Thoracic aorta (tissue), 2 donors: ENCODE results near the gene COL1A1. TPM values are rescaled to one million over a fixed set of nuclear protein-coding genes. Genes with fewer than 3 reads are reported as not detected.
A peak's percentile ranks its signal among the peaks of the same experiment; 100 is the strongest.

Source experiments
- ATAC-seq: fragments of 150-250 bp; one replicate; pipeline ENCODE4 v1.8.0; 2017; ENCODE audit warnings: low read depth; ENCODE audit not compliant: insufficient number of reproducible peaks, low FRiP score
- DNase-seq: peaks from one replicate; pipeline ENCODE4 v3.0.0-alpha.2; 2020; ENCODE audit warnings: low spot score
- H3K27ac ChIP-seq, 2 donors: fragments of 200-600 bp; sonication (generic); 1 replicate in 1 of 2; 2 replicates in 1 of 2; pipeline ENCODE4 v1.5.1; 2016; ENCODE audit warnings: mild to moderate bottlenecking in 2 of 2, moderate library complexity in 2 of 2
- H3K27me3 ChIP-seq: fragments of 200-600 bp; sonication (generic); replicated peaks from 2 replicates; pipeline ENCODE4 v1.6.0; 2016; ENCODE audit warnings: mild to moderate bottlenecking; ENCODE audit not compliant: insufficient read depth
- H3K36me3 ChIP-seq: fragments of 200-600 bp; sonication (generic); one replicate; pipeline ENCODE4 v1.5.1; 2016
- H3K4me1 ChIP-seq, 2 donors: fragments of 200-600 bp; sonication (generic); 1 replicate in 1 of 2; 2 replicates in 1 of 2; pipeline versions ENCODE4 v1.5.1 to v1.6.0; 2016; ENCODE audit warnings: low read depth in 2 of 2, mild to moderate bottlenecking in 1 of 2; ENCODE audit not compliant: control insufficient read depth in 1 of 2
- H3K4me3 ChIP-seq: fragments of 200-600 bp; sonication (generic); 2 replicates; pipeline ENCODE4 v1.5.1; 2016; ENCODE audit warnings: mild to moderate bottlenecking
- H3K9me3 ChIP-seq: fragments of 200-600 bp; sonication (generic); 2 replicates; pipeline ENCODE4 v1.5.1; 2016
- total RNA-seq, 2 donors: library from RNA; depleted of rRNA; stranded (reverse); fragments of >200 nt; gene quantifications; one replicate each; pipeline versions ENCODE4 v1.1.0 to v1.2.3, GENCODE V29; 2016
- TF ChIP-seq, protein P1 (sequence below): fragments of 200-600 bp; sonication (generic); IDR thresholded peaks from one replicate; pipeline ENCODE4 v1.5.1; 2019; ENCODE audit warnings: antibody characterized with exemption

COL1A1 gene
- total RNA-seq, 2 donors from 2014 or later: 261 to 270 TPM

DNA sequence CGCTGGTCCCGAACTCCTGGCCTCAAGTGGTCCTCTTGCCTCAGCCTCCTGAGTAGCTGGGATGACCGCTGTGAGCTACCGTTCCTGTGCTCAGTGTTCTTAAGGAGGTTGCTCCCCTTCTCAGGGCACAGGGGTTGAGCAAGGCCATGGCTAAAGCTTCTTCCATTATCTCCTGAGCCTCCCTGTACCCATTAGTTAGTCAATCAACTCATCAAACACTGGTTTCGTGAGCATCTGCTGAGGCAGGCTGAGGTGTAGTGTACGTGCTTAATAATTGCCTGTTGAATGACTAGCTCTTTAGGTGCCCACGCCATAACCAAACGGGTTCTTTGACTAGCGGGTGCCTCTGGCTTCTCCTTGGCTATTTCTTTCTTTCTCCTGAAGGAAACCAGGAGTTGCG lies 24.0 kb downstream of the COL1A1 start:
- H3K36me3 ChIP-seq: no peaks in the 10 kb centered on the region
- no peaks in the 10 kb centered on the region for H3K9me3 ChIP-seq
- peak overlapping the region; percentile 8 for H3K4me3 ChIP-seq
- H3K27me3 ChIP-seq: no peaks in the 10 kb centered on the region
- TF ChIP-seq, protein P1, sequence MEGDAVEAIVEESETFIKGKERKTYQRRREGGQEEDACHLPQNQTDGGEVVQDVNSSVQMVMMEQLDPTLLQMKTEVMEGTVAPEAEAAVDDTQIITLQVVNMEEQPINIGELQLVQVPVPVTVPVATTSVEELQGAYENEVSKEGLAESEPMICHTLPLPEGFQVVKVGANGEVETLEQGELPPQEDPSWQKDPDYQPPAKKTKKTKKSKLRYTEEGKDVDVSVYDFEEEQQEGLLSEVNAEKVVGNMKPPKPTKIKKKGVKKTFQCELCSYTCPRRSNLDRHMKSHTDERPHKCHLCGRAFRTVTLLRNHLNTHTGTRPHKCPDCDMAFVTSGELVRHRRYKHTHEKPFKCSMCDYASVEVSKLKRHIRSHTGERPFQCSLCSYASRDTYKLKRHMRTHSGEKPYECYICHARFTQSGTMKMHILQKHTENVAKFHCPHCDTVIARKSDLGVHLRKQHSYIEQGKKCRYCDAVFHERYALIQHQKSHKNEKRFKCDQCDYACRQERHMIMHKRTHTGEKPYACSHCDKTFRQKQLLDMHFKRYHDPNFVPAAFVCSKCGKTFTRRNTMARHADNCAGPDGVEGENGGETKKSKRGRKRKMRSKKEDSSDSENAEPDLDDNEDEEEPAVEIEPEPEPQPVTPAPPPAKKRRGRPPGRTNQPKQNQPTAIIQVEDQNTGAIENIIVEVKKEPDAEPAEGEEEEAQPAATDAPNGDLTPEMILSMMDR: no peak
- ATAC-seq (no peak), DNase-seq (no peak)
- H3K4me1 ChIP-seq: peaks cover 35 to 67% of the 10 kb centered on the region in 2 donors
- H3K27ac ChIP-seq: peak overlapping the region; percentile 98 to 99

DNA sequence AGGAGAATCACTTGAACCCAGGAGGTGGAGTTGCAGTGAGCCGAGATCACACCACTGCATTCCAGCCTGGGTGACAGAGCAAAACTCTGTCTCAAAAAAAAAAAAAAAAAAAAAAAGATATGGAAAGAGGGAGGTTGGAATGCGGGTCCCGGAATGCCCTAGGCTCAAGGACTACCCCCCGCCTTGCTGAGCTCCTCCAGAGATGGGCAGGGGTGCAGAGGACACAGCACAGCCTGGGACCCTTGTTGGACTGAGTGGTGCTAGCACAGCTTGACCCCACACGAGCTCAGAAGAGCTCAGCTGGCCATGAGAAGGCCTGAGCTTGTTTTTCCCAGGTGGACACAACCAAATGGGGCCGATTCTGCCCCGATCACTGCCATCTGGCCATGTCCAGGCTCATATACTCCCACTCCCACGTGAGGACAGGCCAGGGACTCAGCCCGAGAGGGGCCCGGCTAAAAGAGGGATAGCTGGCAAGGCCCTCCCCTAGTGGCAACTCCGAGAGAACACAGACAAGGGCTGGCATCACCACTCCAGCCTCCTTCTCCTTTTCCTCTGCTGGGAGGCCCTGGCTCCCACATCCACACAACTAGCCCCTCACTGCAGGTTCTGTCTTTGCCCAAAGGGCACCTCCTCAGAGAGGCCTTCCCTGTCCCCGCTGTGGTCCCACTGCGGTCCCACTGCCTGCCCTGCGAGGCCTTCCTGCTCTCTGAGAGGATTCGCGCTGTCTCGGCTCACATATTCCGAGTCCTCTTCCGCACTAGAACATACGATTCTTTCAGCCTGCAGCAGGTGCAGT lies 24.7 kb downstream of the COL1A1 start:
- peaks cover 35 to 74% of the 10 kb centered on the region in 2 donors for H3K4me1 ChIP-seq
- no peaks in the 10 kb centered on the region for H3K36me3 ChIP-seq
- H3K4me3 ChIP-seq: no peak overlapping the region
- peak overlapping the region; percentile 98 to 99 for H3K27ac ChIP-seq
- no peak for DNase-seq
- TF ChIP-seq, protein P1: no peak
- no peaks in the 10 kb centered on the region for H3K27me3 ChIP-seq
- no peaks in the 10 kb centered on the region for H3K9me3 ChIP-seq
- ATAC-seq: no peak

- TF ChIP-seq, protein P1: no peak
- H3K4me1 ChIP-seq: peaks cover 35 to 75% of the 10 kb centered on the region in 2 donors
- no peak for ATAC-seq
- H3K4me3 ChIP-seq: no peak overlapping the region
- H3K9me3 ChIP-seq: no peaks in the 10 kb centered on the region
- H3K36me3 ChIP-seq: peaks cover 4% of the 10 kb centered on the region
- no peaks in the 10 kb centered on the region for H3K27me3 ChIP-seq
- DNase-seq: no peak
- H3K27ac ChIP-seq: peak overlapping the region; percentile 98 to 99
Measured at GRCh38 chr17:50175035-50175807, 26.2 kb downstream of the COL1A1 start.

DNA sequence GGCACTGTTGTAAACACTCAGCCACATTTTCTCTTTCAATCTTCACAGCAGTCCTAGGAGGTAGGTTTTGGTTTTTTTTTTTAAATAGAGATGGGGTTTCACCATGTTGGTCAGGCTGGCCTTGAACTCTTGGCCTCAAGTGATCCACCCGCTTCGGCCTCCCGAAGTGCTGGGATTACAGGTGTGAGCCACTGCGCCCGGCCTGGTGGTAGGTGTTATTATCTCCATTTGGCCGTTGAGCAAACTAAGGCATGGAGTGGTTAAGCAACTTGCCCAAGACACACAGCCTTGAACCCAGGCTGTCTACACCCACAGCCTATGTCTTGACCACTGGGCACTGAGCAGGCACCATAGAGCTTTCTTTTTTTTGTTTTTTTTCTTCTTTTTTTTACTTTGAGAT lies 27.0 kb downstream of the COL1A1 start:
- ATAC-seq (no peak), DNase-seq (no peak)
- Histone ChIP-seq H3K9me3 (no peaks in the 10 kb centered on the region), H3K36me3 (peaks cover 9% of the 10 kb centered on the region), H3K4me1 (peaks cover 35 to 80% of the 10 kb centered on the region in 2 donors), H3K27ac (peak overlapping the region; percentile 98 to 99), H3K27me3 (no peaks in the 10 kb centered on the region), H3K4me3 (no peak overlapping the region)
- TF ChIP-seq, protein P1: no peak

GRCh38 chr17:50173335-50173941 lies 28.0 kb downstream of the COL1A1 start:
- Histone ChIP-seq H3K27me3 (no peaks in the 10 kb centered on the region), H3K4me1 (peaks cover 34 to 80% of the 10 kb centered on the region in 2 donors), H3K27ac (peak overlapping the region; percentile 98 to 99), H3K36me3 (peaks cover 9% of the 10 kb centered on the region), H3K9me3 (no peaks in the 10 kb centered on the region), H3K4me3 (no peak overlapping the region)
- TF ChIP-seq, protein P1: no peak
- ATAC-seq: peak; percentile 20
- no peak for DNase-seq
